ENCODE results near the gene COX8C.

GRCh38 chr14:93319494-93319893 is 27.5 kb upstream of the COX8C start:
- TF ChIP-seq GATA2 (IDR thresholded peaks at IDR 0.05; ENCODE audit: low read depth, low read length) (no peak), GATA3 (IDR thresholded peaks at IDR 0.05; ENCODE audit: low read depth, low read length) (no peak)

All from SH-SY5Y (cell line).